ENCODE results near the gene SCAF8. TPM values are rescaled to one million over a fixed set of nuclear protein-coding genes. Genes with fewer than 3 reads are reported as not detected.

The SCAF8 gene
- total and polyA plus RNA-seq, 9 of the 15 experiments (the other 6 are each of a cell fraction or from before 2014, with no cell fraction given) = 10.5 to 46.6 (median 23.2) TPM

- TF ChIP-seq TAL1 (IDR thresholded peaks at IDR 0.05) (no peak), C11orf30 (IDR thresholded peaks at IDR 0.05; ENCODE audit: low read depth) (no peak), ZNF217 (CRISPR knock-in tag; IDR thresholded peaks at IDR 0.05) (no peak), RFX1 (IDR thresholded peaks at IDR 0.05) (no peak), USF2 (CRISPR knock-in tag; IDR thresholded peaks at IDR 0.05) (0 out of 2 replicates have a peak, but pooled peaks have one; percentile 0), NKRF (IDR thresholded peaks at IDR 0.05; ENCODE audit: borderline replicate concordance) (no peak), ZNF184 (CRISPR knock-in tag; IDR thresholded peaks at IDR 0.05) (no peak), BRF2 (IDR thresholded peaks at IDR 0.05; ENCODE audit: borderline replicate concordance, insufficient read depth, insufficient read length) (no peak), KLF6 (CRISPR knock-in tag; IDR thresholded peaks at IDR 0.05; ENCODE audit: borderline replicate concordance) (no peak), DACH1 (IDR thresholded peaks at IDR 0.05; ENCODE audit: partially characterized antibody) (no peak), NR2F6 (CRISPR knock-in tag; IDR thresholded peaks at IDR 0.05) (no peak), SP2 (IDR thresholded peaks at IDR 0.05; ENCODE audit: extremely low read depth, low read depth, low read length, poor library complexity, severe bottlenecking) (peak; percentile 43), HCFC1 (IDR thresholded peaks at IDR 0.05; ENCODE audit: low read depth, low read length) (no peak; the same call in 1 of the 2 replicates), CHAMP1 (IDR thresholded peaks at IDR 0.05) (no peak), POLR2H (tag; IDR thresholded peaks at IDR 0.05; ENCODE audit: low read depth) (peak; percentile 79), THRB (CRISPR knock-in tag; conservative IDR thresholded peaks at IDR 0.05) (no peak), HEY1 (CRISPR knock-in tag; IDR thresholded peaks at IDR 0.05; ENCODE audit: borderline replicate concordance) (no peak), ZNF175 (CRISPR knock-in tag; IDR thresholded peaks at IDR 0.05; ENCODE audit: low read depth) (no peak)
Measured at GRCh38 chr6:154733626-154734382, 588 bp downstream of the SCAF8 start (continued).

All from K562 (cell line).